Measurements from ENCODE around the gene HSPB6. TPM values are rescaled to one million over a fixed set of nuclear protein-coding genes. Genes with fewer than 3 reads are reported as not detected.

The HSPB6 gene
- total RNA-seq, 1 donor from 2014 or later, result not detected

GRCh38 chr19:35722897-35723296 is 33.9 kb downstream of the HSPB6 start:
- Mint-ChIP-seq H3K9me3 (ENCODE audit: unreplicated experiment) (no peaks in the 10 kb centered on the region), H3K36me3 (ENCODE audit: low read depth, unreplicated experiment) (peaks cover 46% of the 10 kb centered on the region), H3K4me1 (ENCODE audit: unreplicated experiment) (peaks cover 9% of the 10 kb centered on the region), H3K27ac (ENCODE audit: unreplicated experiment) (peak overlapping the region; percentile 30), H3K27me3 (ENCODE audit: unreplicated experiment) (peaks cover 13% of the 10 kb centered on the region), H3K4me3 (ENCODE audit: unreplicated experiment) (no peak overlapping the region)
- no peak for TF ChIP-seq CTCF (IDR thresholded peaks at IDR 0.05; ENCODE audit: unreplicated experiment)
- no peak for DNase-seq (ENCODE audit: low spot score)

GRCh38 chr19:35722461-35722860 is 34.4 kb downstream of the HSPB6 start:
- Mint-ChIP-seq H3K27ac (ENCODE audit: unreplicated experiment) (no peak overlapping the region), H3K27me3 (ENCODE audit: unreplicated experiment) (peaks cover 13% of the 10 kb centered on the region), H3K9me3 (ENCODE audit: unreplicated experiment) (no peaks in the 10 kb centered on the region), H3K4me3 (ENCODE audit: unreplicated experiment) (no peak overlapping the region), H3K4me1 (ENCODE audit: unreplicated experiment) (peaks cover 9% of the 10 kb centered on the region), H3K36me3 (ENCODE audit: low read depth, unreplicated experiment) (peaks cover 43% of the 10 kb centered on the region)
- no peak for TF ChIP-seq CTCF (IDR thresholded peaks at IDR 0.05; ENCODE audit: unreplicated experiment)
- no peak for DNase-seq (ENCODE audit: low spot score)

GRCh38 chr19:35721374-35721773 is 35.5 kb downstream of the HSPB6 start:
- DNase-seq (ENCODE audit: low spot score), result no peak
- peak overlapping the region; percentile 37 for H3K4me3 Mint-ChIP-seq (ENCODE audit: unreplicated experiment)
- H3K9me3 Mint-ChIP-seq (ENCODE audit: unreplicated experiment), result no peaks in the 10 kb centered on the region
- H3K27me3 Mint-ChIP-seq (ENCODE audit: unreplicated experiment), result peaks cover 18% of the 10 kb centered on the region
- peaks cover 36% of the 10 kb centered on the region for H3K36me3 Mint-ChIP-seq (ENCODE audit: low read depth, unreplicated experiment)
- H3K27ac Mint-ChIP-seq (ENCODE audit: unreplicated experiment), result peak overlapping the region; percentile 13
- no peak for TF ChIP-seq CTCF (IDR thresholded peaks at IDR 0.05; ENCODE audit: unreplicated experiment)
- H3K4me1 Mint-ChIP-seq (ENCODE audit: unreplicated experiment), result peaks cover 14% of the 10 kb centered on the region

- no peak for TF ChIP-seq CTCF (IDR thresholded peaks at IDR 0.05; ENCODE audit: unreplicated experiment)
- Mint-ChIP-seq H3K27ac (ENCODE audit: unreplicated experiment) (no peak overlapping the region), H3K4me3 (ENCODE audit: unreplicated experiment) (no peak overlapping the region), H3K9me3 (ENCODE audit: unreplicated experiment) (no peaks in the 10 kb centered on the region), H3K27me3 (ENCODE audit: unreplicated experiment) (peaks cover 20% of the 10 kb centered on the region), H3K4me1 (ENCODE audit: unreplicated experiment) (peaks cover 19% of the 10 kb centered on the region), H3K36me3 (ENCODE audit: low read depth, unreplicated experiment) (peaks cover 29% of the 10 kb centered on the region)
- DNase-seq (ENCODE audit: low spot score), result no peak
Measured at GRCh38 chr19:35720648-35721047, 36.2 kb downstream of the HSPB6 start.

- Mint-ChIP-seq H3K27ac (ENCODE audit: unreplicated experiment) (peak overlapping the region; percentile 86), H3K4me3 (ENCODE audit: unreplicated experiment) (peak overlapping the region; percentile 42), H3K36me3 (ENCODE audit: low read depth, unreplicated experiment) (peaks cover 24% of the 10 kb centered on the region), H3K4me1 (ENCODE audit: unreplicated experiment) (peaks cover 19% of the 10 kb centered on the region), H3K27me3 (ENCODE audit: unreplicated experiment) (peaks cover 18% of the 10 kb centered on the region), H3K9me3 (ENCODE audit: unreplicated experiment) (no peaks in the 10 kb centered on the region)
- no peak for DNase-seq (ENCODE audit: low spot score)
- TF ChIP-seq CTCF (IDR thresholded peaks at IDR 0.05; ENCODE audit: unreplicated experiment), result no peak
Measured at GRCh38 chr19:35720163-35720524, 36.7 kb downstream of the HSPB6 start.

Data from endothelial cell (in vitro differentiated cells).